ENCODE measurements around the gene TST. TPM values are rescaled to one million over a fixed set of nuclear protein-coding genes. Genes with fewer than 3 reads are reported as not detected.
A peak's percentile ranks its signal among the peaks of the same experiment; 100 is the strongest.

Gene TST
- total RNA-seq, 1 experiment from 2014 or later: 12.7 TPM

DNA sequence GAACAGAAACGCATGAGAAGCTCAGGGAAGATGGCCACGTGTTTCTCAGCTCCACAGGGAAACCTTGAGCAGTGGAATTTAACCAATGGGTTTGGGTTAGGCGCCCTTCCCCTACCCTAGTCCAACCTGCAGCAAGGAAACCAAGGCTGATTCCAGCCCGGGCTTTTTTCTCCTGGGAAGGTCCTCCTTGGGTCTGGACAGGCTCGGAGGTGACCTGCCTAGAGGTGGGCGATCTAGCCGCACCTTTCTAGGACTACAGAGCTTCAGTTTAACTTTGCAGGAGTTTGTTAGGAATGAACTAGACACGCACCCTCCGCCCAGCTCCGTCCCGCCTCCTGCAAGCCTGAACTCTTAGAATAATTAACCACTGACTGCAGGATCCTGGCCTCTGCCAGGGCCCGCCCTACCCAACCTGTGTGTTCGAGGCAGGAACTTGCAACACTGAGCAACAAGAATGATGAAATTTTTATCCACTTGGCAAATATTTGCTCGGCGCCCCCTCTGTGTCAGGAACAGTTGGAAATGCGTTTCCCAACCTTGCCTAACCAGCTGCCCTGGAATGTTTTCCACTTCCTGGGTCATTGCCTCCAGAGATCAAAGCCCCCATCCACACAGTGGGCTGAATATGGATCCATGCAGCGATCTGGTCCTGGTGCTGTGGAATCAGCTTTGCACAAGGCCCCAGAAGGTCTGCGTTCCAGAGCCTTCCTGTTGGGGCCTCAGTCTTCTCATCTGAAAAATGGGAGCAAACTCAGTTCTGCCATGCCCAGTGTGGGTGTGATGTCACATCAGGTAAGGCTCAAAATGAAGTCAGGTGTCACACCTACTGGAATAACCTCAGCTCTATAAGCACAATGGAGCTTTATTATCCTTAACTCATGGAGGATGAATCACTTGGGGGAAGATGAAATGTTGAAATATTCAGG lies 13.6 kb upstream of the TST start:
- no peak for DNase-seq (ENCODE audit: low read depth in 1 of 2, low spot score in 2 of 2)
- no peak overlapping the region for H3K27ac ChIP-seq
- no peak overlapping the region for H3K4me3 ChIP-seq
- H3K4me1 ChIP-seq (replicated peaks): no peaks in the 10 kb centered on the region
- H3K27me3 ChIP-seq (replicated peaks): peaks cover 7% of the 10 kb centered on the region; the same call in 1 of the 2 replicates
- no peaks in the 10 kb centered on the region for H3K36me3 ChIP-seq
- H3K9me3 ChIP-seq (replicated peaks): no peaks in the 10 kb centered on the region

DNA sequence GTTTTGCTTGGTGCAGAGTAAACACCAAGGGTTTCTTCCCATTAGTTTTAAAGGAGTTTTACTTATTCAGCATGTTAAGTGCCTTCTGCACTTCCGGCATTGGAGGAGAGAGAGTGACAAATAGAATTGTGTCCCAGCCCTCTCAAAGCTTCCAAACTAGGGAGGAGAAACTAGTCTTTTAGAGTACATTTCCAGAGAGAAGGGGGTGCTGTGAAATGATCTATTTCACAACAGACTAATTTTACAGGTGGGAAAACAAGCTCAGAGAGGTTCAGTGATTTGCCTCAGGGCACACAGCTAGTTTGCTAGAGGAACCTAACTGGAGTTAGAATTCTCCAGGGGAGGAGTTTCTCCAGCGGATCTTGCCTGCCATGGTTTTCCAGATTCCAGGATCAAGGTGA lies 12.9 kb upstream of the TST start:
- Histone ChIP-seq H3K4me3 (no peak overlapping the region), H3K36me3 (no peaks in the 10 kb centered on the region), H3K27me3 (replicated peaks) (peaks cover 7% of the 10 kb centered on the region; the same call in 1 of the 2 replicates), H3K27ac (no peak overlapping the region), H3K4me1 (replicated peaks) (no peaks in the 10 kb centered on the region), H3K9me3 (replicated peaks) (no peaks in the 10 kb centered on the region)
- DNase-seq (ENCODE audit: low read depth in 1 of 2, low spot score in 2 of 2): no peak

- peaks cover 7% of the 10 kb centered on the region; the same call in 1 of the 2 replicates for H3K27me3 ChIP-seq (replicated peaks)
- H3K36me3 ChIP-seq: no peaks in the 10 kb centered on the region; the same call in 1 of the 2 replicates
- H3K4me3 ChIP-seq: no peak overlapping the region
- no peak for DNase-seq (ENCODE audit: low read depth in 1 of 2, low spot score in 2 of 2)
- H3K9me3 ChIP-seq (replicated peaks): no peaks in the 10 kb centered on the region
- H3K27ac ChIP-seq: no peak overlapping the region
- no peaks in the 10 kb centered on the region for H3K4me1 ChIP-seq (replicated peaks)
These were observed 11.5 kb upstream of the TST start for GRCh38 chr22:37030560-37031281.

- no peak overlapping the region for H3K4me3 ChIP-seq
- no peak overlapping the region for H3K27ac ChIP-seq
- no peaks in the 10 kb centered on the region; the same call in 1 of the 2 replicates for H3K36me3 ChIP-seq
- no peaks in the 10 kb centered on the region for H3K9me3 ChIP-seq (replicated peaks)
- H3K27me3 ChIP-seq (replicated peaks): no peaks in the 10 kb centered on the region
- DNase-seq (ENCODE audit: low read depth in 1 of 2, low spot score in 2 of 2): no peak
- H3K4me1 ChIP-seq (replicated peaks): no peaks in the 10 kb centered on the region
These were observed 9.7 kb upstream of the TST start for GRCh38 chr22:37028692-37029674.

GRCh38 chr22:37027556-37027955 lies 8.3 kb upstream of the TST start:
- H3K4me3 ChIP-seq: no peak overlapping the region
- H3K27me3 ChIP-seq (replicated peaks): no peaks in the 10 kb centered on the region
- no peaks in the 10 kb centered on the region for H3K4me1 ChIP-seq (replicated peaks)
- no peaks in the 10 kb centered on the region for H3K9me3 ChIP-seq (replicated peaks)
- no peak for DNase-seq (ENCODE audit: low read depth in 1 of 2, low spot score in 2 of 2)
- H3K27ac ChIP-seq: no peak overlapping the region
- no peaks in the 10 kb centered on the region; the same call in 1 of the 2 replicates for H3K36me3 ChIP-seq

- H3K9me3 ChIP-seq (replicated peaks): no peaks in the 10 kb centered on the region
- H3K4me1 ChIP-seq (replicated peaks): no peaks in the 10 kb centered on the region
- no peaks in the 10 kb centered on the region; the same call in 1 of the 2 replicates for H3K36me3 ChIP-seq
- H3K4me3 ChIP-seq: no peak overlapping the region
- H3K27ac ChIP-seq: no peak overlapping the region
- no peaks in the 10 kb centered on the region for H3K27me3 ChIP-seq (replicated peaks)
- DNase-seq (ENCODE audit: low read depth in 1 of 2, low spot score in 2 of 2): no peak
These were observed 7.1 kb upstream of the TST start for GRCh38 chr22:37026325-37026724.

GRCh38 chr22:37025500-37026070 lies 6.3 kb upstream of the TST start:
- Histone ChIP-seq H3K4me1 (replicated peaks) (peaks cover under 1% of the 10 kb centered on the region; the same call in 1 of the 2 replicates), H3K4me3 (no peak overlapping the region), H3K9me3 (replicated peaks) (no peaks in the 10 kb centered on the region), H3K27ac (no peak overlapping the region), H3K27me3 (replicated peaks) (no peaks in the 10 kb centered on the region), H3K36me3 (no peaks in the 10 kb centered on the region; the same call in 1 of the 2 replicates)
- no peak for DNase-seq (ENCODE audit: low read depth in 1 of 2, low spot score in 2 of 2)

- Histone ChIP-seq H3K27ac (no peak overlapping the region), H3K9me3 (replicated peaks) (no peaks in the 10 kb centered on the region), H3K4me3 (no peak overlapping the region), H3K4me1 (replicated peaks) (peaks cover 6% of the 10 kb centered on the region; the same call in 1 of the 2 replicates), H3K27me3 (replicated peaks) (no peaks in the 10 kb centered on the region), H3K36me3 (peaks cover 2% of the 10 kb centered on the region; the same call in 1 of the 2 replicates)
- no peak for DNase-seq (ENCODE audit: low read depth in 1 of 2, low spot score in 2 of 2)
These were observed 5.3 kb upstream of the TST start for GRCh38 chr22:37024339-37025157.

- no peak overlapping the region for H3K4me3 ChIP-seq
- no peaks in the 10 kb centered on the region for H3K27me3 ChIP-seq (replicated peaks)
- H3K4me1 ChIP-seq (replicated peaks): peaks cover 9% of the 10 kb centered on the region
- H3K27ac ChIP-seq: no peak overlapping the region
- H3K36me3 ChIP-seq: peaks cover 5% of the 10 kb centered on the region; the same call in 1 of the 2 replicates
- DNase-seq (ENCODE audit: low read depth in 1 of 2, low spot score in 2 of 2): no peak
- no peaks in the 10 kb centered on the region for H3K9me3 ChIP-seq (replicated peaks)
These were observed 4.6 kb upstream of the TST start for GRCh38 chr22:37023743-37024338.

GRCh38 chr22:37022483-37023337 lies 3.5 kb upstream of the TST start:
- Histone ChIP-seq H3K9me3 (replicated peaks) (no peaks in the 10 kb centered on the region), H3K4me3 (no peak overlapping the region), H3K27me3 (replicated peaks) (no peaks in the 10 kb centered on the region), H3K4me1 (replicated peaks) (peaks cover 17% of the 10 kb centered on the region), H3K27ac (no peak overlapping the region), H3K36me3 (peaks cover 9% of the 10 kb centered on the region)
- no peak for DNase-seq (ENCODE audit: low read depth in 1 of 2, low spot score in 2 of 2)

DNA sequence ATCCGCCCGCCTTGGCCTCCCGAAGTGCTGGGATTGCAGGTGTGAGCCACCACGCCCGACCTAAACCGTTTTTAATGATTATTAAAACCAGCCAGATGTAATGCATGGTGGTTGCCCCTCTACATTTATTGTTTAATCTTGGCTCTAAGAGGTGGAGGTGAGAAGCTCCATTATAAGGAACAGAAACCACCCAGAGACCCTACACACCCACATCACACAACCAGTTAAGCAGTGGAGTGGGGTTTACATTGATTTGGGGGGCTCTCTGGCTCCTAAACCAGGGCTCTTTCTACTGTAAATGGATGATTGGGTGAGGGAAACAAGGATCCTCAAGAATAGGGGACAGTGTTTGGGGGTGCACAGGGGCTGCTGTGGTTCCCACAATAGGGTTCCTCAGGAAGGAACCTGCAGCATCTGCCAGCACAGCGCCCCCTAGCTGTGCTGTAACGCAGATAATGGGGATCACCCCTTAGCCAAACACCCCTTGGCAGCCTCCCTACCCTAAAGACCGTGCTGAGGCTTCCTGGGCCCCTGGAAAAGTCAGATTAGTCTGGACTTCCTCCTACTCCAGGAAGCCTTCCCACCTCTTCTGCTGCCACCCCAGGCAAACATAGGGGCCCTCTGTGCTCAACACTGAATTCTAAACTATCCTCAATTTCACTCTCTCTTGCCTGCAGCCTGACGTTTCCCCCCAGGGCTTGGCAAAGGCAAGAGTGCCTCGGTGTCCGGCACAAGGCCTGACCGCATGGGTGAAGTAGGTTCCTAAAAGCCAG lies 2.6 kb upstream of the TST start:
- peak in 1 of 2 experiments; percentile 17 for DNase-seq (ENCODE audit: low read depth in 1 of 2, low spot score in 2 of 2)
- Histone ChIP-seq H3K27ac (no peak overlapping the region), H3K4me3 (no peak overlapping the region), H3K4me1 (replicated peaks) (peaks cover 17% of the 10 kb centered on the region), H3K36me3 (peaks cover 9% of the 10 kb centered on the region), H3K27me3 (replicated peaks) (no peaks in the 10 kb centered on the region), H3K9me3 (replicated peaks) (no peaks in the 10 kb centered on the region)
